NCI-H82 treated with DMSO at 0.1 percent for 48 hours (cell line): ENCODE results near the gene IKZF1.
"Not testable (repeated sequence)": the region's sequence is repeated elsewhere in the genome, so short reads cannot be mapped to it uniquely, and the experiment has no call there.

ENCODE experiments used
- DNase-seq: peaks from one replicate; lab custom pipeline; 2025; ENCODE audit not compliant: unreplicated experiment; lab: John Stamatoyannopoulos, UW

Gene IKZF1

GRCh38 chr7:50332241-50333165, 28.0 kb downstream of the IKZF1 start:
- DNase-seq = peak; percentile 32

- DNase-seq = peak; percentile 32
These were observed 28.7 kb downstream of the IKZF1 start for GRCh38 chr7:50333221-50333651.

- DNase-seq = no peak
These were observed 30.0 kb downstream of the IKZF1 start for GRCh38 chr7:50334341-50334994.

GRCh38 chr7:50335230-50335794, 30.8 kb downstream of the IKZF1 start:
- DNase-seq = no peak

GRCh38 chr7:50335795-50336754, 31.6 kb downstream of the IKZF1 start:
- DNase-seq = no peak

GRCh38 chr7:50336894-50337703, 32.6 kb downstream of the IKZF1 start:
- no peak for DNase-seq

GRCh38 chr7:50339472-50339871, 35.0 kb downstream of the IKZF1 start:
- DNase-seq = not testable (repeated sequence)

GRCh38 chr7:50339990-50340500, 35.5 kb downstream of the IKZF1 start:
- no peak for DNase-seq

GRCh38 chr7:50341724-50342123, 37.2 kb downstream of the IKZF1 start:
- no peak for DNase-seq

- no peak for DNase-seq
These were observed 38.1 kb downstream of the IKZF1 start for GRCh38 chr7:50342616-50343114.

- DNase-seq = no peak
These were observed 42.3 kb downstream of the IKZF1 start for GRCh38 chr7:50346545-50347497.

- DNase-seq = no peak
These were observed 43.2 kb downstream of the IKZF1 start for GRCh38 chr7:50347693-50348092.

GRCh38 chr7:50348469-50349162, 44.1 kb downstream of the IKZF1 start:
- DNase-seq = no peak

- no peak for DNase-seq
These were observed 44.9 kb downstream of the IKZF1 start for GRCh38 chr7:50349399-50349798.

- DNase-seq = no peak
These were observed 45.7 kb downstream of the IKZF1 start for GRCh38 chr7:50349963-50350944.

- DNase-seq = no peak
These were observed 46.8 kb downstream of the IKZF1 start for GRCh38 chr7:50351267-50351666.

GRCh38 chr7:50352282-50352681, 47.8 kb downstream of the IKZF1 start:
- DNase-seq = no peak
